ENCODE measurements around the gene PRDX3.

The PRDX3 gene

GRCh38 chr10:119143657-119144056, 35.0 kb downstream of the PRDX3 start:
- Histone ChIP-seq H3K36me3 (replicated peaks in 1 of 2; ENCODE audit: control insufficient read depth in 2 of 2, insufficient read depth in 2 of 2, low read length in 2 of 2) (peaks cover 13 to 47% of the 10 kb centered on the region in 2 donors), H3K18ac (ENCODE audit: low read length) (no peak overlapping the region), H3K27me3 (ENCODE audit: control insufficient read depth in 3 of 3, insufficient read depth in 3 of 3, low read depth in 1 of 3, low read length in 3 of 3) (no peaks in the 10 kb centered on the region), H2AFZ (ENCODE audit: low read length) (no peak overlapping the region), H2BK12ac (ENCODE audit: low read length) (no peak overlapping the region), H3K79me1 (ENCODE audit: low read depth, low read length) (peaks cover 2% of the 10 kb centered on the region), H4K91ac (ENCODE audit: low read depth, low read length, poor library complexity) (no peak overlapping the region), H2BK120ac (ENCODE audit: low read depth, low read length) (no peak overlapping the region), H4K8ac (ENCODE audit: low read depth, low read length) (no peak overlapping the region), H3K4me2 (ENCODE audit: insufficient read depth, low read length, poor library complexity, severe bottlenecking) (no peak overlapping the region), H3K4ac (ENCODE audit: low read length) (no peak overlapping the region), H3K14ac (ENCODE audit: low read length) (no peak overlapping the region), H3K4me1 (ENCODE audit: control insufficient read depth in 2 of 2, insufficient read depth in 1 of 2, low read depth in 1 of 2, low read length in 2 of 2) (no peaks in the 10 kb centered on the region), H2BK5ac (ENCODE audit: low read length) (no peak overlapping the region), H3K4me3 (ENCODE audit: low read length in 2 of 2) (no peak overlapping the region), H3K27ac (replicated peaks; ENCODE audit: low read length) (no peak overlapping the region), H3K23ac (ENCODE audit: low read depth, low read length, poor library complexity) (no peak overlapping the region), H3K9ac (ENCODE audit: low read depth, low read length, poor library complexity) (no peak overlapping the region), H3K9me3 (replicated peaks in 1 of 2; ENCODE audit: control insufficient read depth in 2 of 2, insufficient read depth in 1 of 2, low read depth in 1 of 2, low read length in 2 of 2) (no peaks in the 10 kb centered on the region), H2BK15ac (ENCODE audit: low read length) (no peak overlapping the region), H2AK5ac (ENCODE audit: low read depth, low read length) (no peak overlapping the region)
- no peak for DNase-seq (ENCODE audit: low spot score)
- WGBS, 2 donors (ENCODE audit: extremely low coverage in 2 of 2, insufficient read length in 2 of 2, insufficient replicate concordance in 1 of 2) = no CpG with 5 or more reads among the region's 10 CpGs

- no peak overlapping the region for H3K18ac ChIP-seq (ENCODE audit: low read length)
- H3K9ac ChIP-seq (ENCODE audit: low read depth, low read length, poor library complexity) = no peak overlapping the region
- H3K36me3 ChIP-seq (replicated peaks in 1 of 2; ENCODE audit: control insufficient read depth in 2 of 2, insufficient read depth in 2 of 2, low read length in 2 of 2) = peaks cover 13 to 46% of the 10 kb centered on the region in 2 donors
- no peaks in the 10 kb centered on the region for H3K9me3 ChIP-seq (replicated peaks in 1 of 2; ENCODE audit: control insufficient read depth in 2 of 2, insufficient read depth in 1 of 2, low read depth in 1 of 2, low read length in 2 of 2)
- H2BK120ac ChIP-seq (ENCODE audit: low read depth, low read length) = no peak overlapping the region
- no peak overlapping the region for H2BK15ac ChIP-seq (ENCODE audit: low read length)
- DNase-seq (ENCODE audit: low spot score) = no peak
- no peak overlapping the region for H2AFZ ChIP-seq (ENCODE audit: low read length)
- no peak overlapping the region for H3K27ac ChIP-seq (replicated peaks; ENCODE audit: low read length)
- H4K8ac ChIP-seq (ENCODE audit: low read depth, low read length) = no peak overlapping the region
- no CpG with 5 or more reads among the region's 21 CpGs for WGBS, 2 donors (ENCODE audit: extremely low coverage in 2 of 2, insufficient read length in 2 of 2, insufficient replicate concordance in 1 of 2)
- no peak overlapping the region for H3K14ac ChIP-seq (ENCODE audit: low read length)
- H3K4me3 ChIP-seq (ENCODE audit: low read length in 2 of 2) = no peak overlapping the region
- peaks cover 2% of the 10 kb centered on the region for H3K79me1 ChIP-seq (ENCODE audit: low read depth, low read length)
- H3K23ac ChIP-seq (ENCODE audit: low read depth, low read length, poor library complexity) = peak overlapping the region; percentile 17
- H3K4me1 ChIP-seq (ENCODE audit: control insufficient read depth in 2 of 2, insufficient read depth in 1 of 2, low read depth in 1 of 2, low read length in 2 of 2) = no peaks in the 10 kb centered on the region
- H3K4ac ChIP-seq (ENCODE audit: low read length) = no peak overlapping the region
- no peak overlapping the region for H2AK5ac ChIP-seq (ENCODE audit: low read depth, low read length)
- no peaks in the 10 kb centered on the region for H3K27me3 ChIP-seq (ENCODE audit: control insufficient read depth in 3 of 3, insufficient read depth in 3 of 3, low read depth in 1 of 3, low read length in 3 of 3)
- no peak overlapping the region for H3K4me2 ChIP-seq (ENCODE audit: insufficient read depth, low read length, poor library complexity, severe bottlenecking)
- H2BK5ac ChIP-seq (ENCODE audit: low read length) = no peak overlapping the region
- H4K91ac ChIP-seq (ENCODE audit: low read depth, low read length, poor library complexity) = no peak overlapping the region
- no peak overlapping the region for H2BK12ac ChIP-seq (ENCODE audit: low read length)
Measured at GRCh38 chr10:119140603-119141245, 37.9 kb downstream of the PRDX3 start.

GRCh38 chr10:119139464-119140067, 39.0 kb downstream of the PRDX3 start:
- Histone ChIP-seq H2AK5ac (ENCODE audit: low read depth, low read length) (no peak overlapping the region), H4K91ac (ENCODE audit: low read depth, low read length, poor library complexity) (no peak overlapping the region), H3K27me3 (ENCODE audit: control insufficient read depth in 3 of 3, insufficient read depth in 3 of 3, low read depth in 1 of 3, low read length in 3 of 3) (no peaks in the 10 kb centered on the region), H3K18ac (ENCODE audit: low read length) (no peak overlapping the region), H3K79me1 (ENCODE audit: low read depth, low read length) (peaks cover 2% of the 10 kb centered on the region), H2AFZ (ENCODE audit: low read length) (no peak overlapping the region), H3K9ac (ENCODE audit: low read depth, low read length, poor library complexity) (peak overlapping the region; percentile 50), H3K4me3 (ENCODE audit: low read length in 2 of 2) (peak overlapping the region in 1 of 2 donors; percentile 19), H3K27ac (replicated peaks; ENCODE audit: low read length) (no peak overlapping the region), H3K4ac (ENCODE audit: low read length) (no peak overlapping the region), H3K23ac (ENCODE audit: low read depth, low read length, poor library complexity) (no peak overlapping the region), H2BK12ac (ENCODE audit: low read length) (no peak overlapping the region), H3K4me1 (ENCODE audit: control insufficient read depth in 2 of 2, insufficient read depth in 1 of 2, low read depth in 1 of 2, low read length in 2 of 2) (no peaks in the 10 kb centered on the region), H4K8ac (ENCODE audit: low read depth, low read length) (no peak overlapping the region), H3K4me2 (ENCODE audit: insufficient read depth, low read length, poor library complexity, severe bottlenecking) (no peak overlapping the region), H3K14ac (ENCODE audit: low read length) (no peak overlapping the region), H2BK120ac (ENCODE audit: low read depth, low read length) (no peak overlapping the region), H2BK15ac (ENCODE audit: low read length) (no peak overlapping the region), H3K9me3 (replicated peaks in 1 of 2; ENCODE audit: control insufficient read depth in 2 of 2, insufficient read depth in 1 of 2, low read depth in 1 of 2, low read length in 2 of 2) (no peaks in the 10 kb centered on the region), H3K36me3 (replicated peaks in 1 of 2; ENCODE audit: control insufficient read depth in 2 of 2, insufficient read depth in 2 of 2, low read length in 2 of 2) (peaks cover 16 to 52% of the 10 kb centered on the region in 2 donors), H2BK5ac (ENCODE audit: low read length) (no peak overlapping the region)
- DNase-seq (ENCODE audit: low spot score) = peak; percentile 11
- WGBS, 2 donors (ENCODE audit: extremely low coverage in 2 of 2, insufficient read length in 2 of 2, insufficient replicate concordance in 1 of 2) = no CpG with 5 or more reads among the region's 13 CpGs

GRCh38 chr10:119138346-119139306, 40.0 kb downstream of the PRDX3 start:
- H2BK120ac ChIP-seq (ENCODE audit: low read depth, low read length) = no peak overlapping the region
- no peak overlapping the region for H4K8ac ChIP-seq (ENCODE audit: low read depth, low read length)
- peak overlapping the region; percentile 13 for H3K9ac ChIP-seq (ENCODE audit: low read depth, low read length, poor library complexity)
- H3K27ac ChIP-seq (replicated peaks; ENCODE audit: low read length) = no peak overlapping the region
- peaks cover 21 to 59% of the 10 kb centered on the region in 2 donors for H3K36me3 ChIP-seq (replicated peaks in 1 of 2; ENCODE audit: control insufficient read depth in 2 of 2, insufficient read depth in 2 of 2, low read length in 2 of 2)
- peaks cover 2% of the 10 kb centered on the region for H3K79me1 ChIP-seq (ENCODE audit: low read depth, low read length)
- peak overlapping the region; percentile 34 for H3K23ac ChIP-seq (ENCODE audit: low read depth, low read length, poor library complexity)
- no peak overlapping the region for H2AK5ac ChIP-seq (ENCODE audit: low read depth, low read length)
- no peak overlapping the region for H3K4me2 ChIP-seq (ENCODE audit: insufficient read depth, low read length, poor library complexity, severe bottlenecking)
- H3K14ac ChIP-seq (ENCODE audit: low read length) = no peak overlapping the region
- no peak overlapping the region for H2BK15ac ChIP-seq (ENCODE audit: low read length)
- no peaks in the 10 kb centered on the region for H3K4me1 ChIP-seq (ENCODE audit: control insufficient read depth in 2 of 2, insufficient read depth in 1 of 2, low read depth in 1 of 2, low read length in 2 of 2)
- H3K4me3 ChIP-seq (ENCODE audit: low read length in 2 of 2) = no peak overlapping the region
- H3K4ac ChIP-seq (ENCODE audit: low read length) = no peak overlapping the region
- H2AFZ ChIP-seq (ENCODE audit: low read length) = no peak overlapping the region
- no peaks in the 10 kb centered on the region for H3K9me3 ChIP-seq (replicated peaks in 1 of 2; ENCODE audit: control insufficient read depth in 2 of 2, insufficient read depth in 1 of 2, low read depth in 1 of 2, low read length in 2 of 2)
- no peak for DNase-seq (ENCODE audit: low spot score)
- no peak overlapping the region for H2BK5ac ChIP-seq (ENCODE audit: low read length)
- no peak overlapping the region for H2BK12ac ChIP-seq (ENCODE audit: low read length)
- H3K18ac ChIP-seq (ENCODE audit: low read length) = no peak overlapping the region
- no CpG with 5 or more reads among the region's 16 CpGs for WGBS, 2 donors (ENCODE audit: extremely low coverage in 2 of 2, insufficient read length in 2 of 2, insufficient replicate concordance in 1 of 2)
- H4K91ac ChIP-seq (ENCODE audit: low read depth, low read length, poor library complexity) = no peak overlapping the region
- H3K27me3 ChIP-seq (ENCODE audit: control insufficient read depth in 3 of 3, insufficient read depth in 3 of 3, low read depth in 1 of 3, low read length in 3 of 3) = no peaks in the 10 kb centered on the region

Data from neuronal stem cell (in vitro differentiated cells).